Thyroid gland (tissue), 4 donors: ENCODE results near the gene DNAH14.

Source experiments
- POLR2A ChIP-seq, 2 donors: fragments of 450-650 bp; IDR thresholded peaks; one replicate each; pipeline ENCODE4 v1.6.1; 2017; ENCODE audit warnings: antibody characterized with exemption in 2 of 2, mild to moderate bottlenecking in 2 of 2, moderate library complexity in 1 of 2
- TF ChIP-seq, protein P1 (sequence below), 6 experiments: fragments of 200-600 bp in 3 of 6; fragments of 450-650 bp in 3 of 6; sonication (generic) in 3 of 6; IDR thresholded peaks; one replicate each; pipeline ENCODE4 v1.5.1; 2016 to 2019; ENCODE audit warnings: antibody characterized with exemption in 6 of 6, mild to moderate bottlenecking in 2 of 6, inconsistent platforms in 1 of 6, moderate library complexity in 1 of 6

DNA sequence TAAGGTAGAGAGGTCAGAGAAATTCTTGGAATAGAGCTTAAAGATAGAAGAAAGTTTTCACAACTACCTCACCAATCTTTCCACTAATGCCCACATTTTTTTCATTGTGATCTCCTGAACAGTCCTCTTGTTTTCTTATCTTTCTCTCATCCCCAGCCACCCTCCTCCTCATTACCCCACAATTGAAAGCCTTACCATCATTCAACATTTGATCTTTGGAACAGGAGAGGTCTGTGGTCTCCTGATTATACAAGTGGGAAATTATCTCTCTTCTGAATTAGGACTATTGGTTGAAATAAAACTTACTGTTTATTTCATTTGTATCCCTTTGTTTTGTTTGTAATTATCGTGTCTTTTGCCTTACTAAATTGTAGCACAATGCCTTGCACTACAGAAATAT lies 29.6 kb downstream of the DNAH14 start:
- no peak for TF ChIP-seq POLR2A (IDR thresholded peaks at IDR 0.05)
- TF ChIP-seq, protein P1, sequence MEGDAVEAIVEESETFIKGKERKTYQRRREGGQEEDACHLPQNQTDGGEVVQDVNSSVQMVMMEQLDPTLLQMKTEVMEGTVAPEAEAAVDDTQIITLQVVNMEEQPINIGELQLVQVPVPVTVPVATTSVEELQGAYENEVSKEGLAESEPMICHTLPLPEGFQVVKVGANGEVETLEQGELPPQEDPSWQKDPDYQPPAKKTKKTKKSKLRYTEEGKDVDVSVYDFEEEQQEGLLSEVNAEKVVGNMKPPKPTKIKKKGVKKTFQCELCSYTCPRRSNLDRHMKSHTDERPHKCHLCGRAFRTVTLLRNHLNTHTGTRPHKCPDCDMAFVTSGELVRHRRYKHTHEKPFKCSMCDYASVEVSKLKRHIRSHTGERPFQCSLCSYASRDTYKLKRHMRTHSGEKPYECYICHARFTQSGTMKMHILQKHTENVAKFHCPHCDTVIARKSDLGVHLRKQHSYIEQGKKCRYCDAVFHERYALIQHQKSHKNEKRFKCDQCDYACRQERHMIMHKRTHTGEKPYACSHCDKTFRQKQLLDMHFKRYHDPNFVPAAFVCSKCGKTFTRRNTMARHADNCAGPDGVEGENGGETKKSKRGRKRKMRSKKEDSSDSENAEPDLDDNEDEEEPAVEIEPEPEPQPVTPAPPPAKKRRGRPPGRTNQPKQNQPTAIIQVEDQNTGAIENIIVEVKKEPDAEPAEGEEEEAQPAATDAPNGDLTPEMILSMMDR (IDR thresholded peaks at IDR 0.05), result no peak
